ENCODE results near the gene GJB2.

The GJB2 gene

GRCh38 chr13:20141238-20142022 is 51.3 kb downstream of the GJB2 start:
- DNase-seq (ENCODE audit: low spot score) = no peak

- no peak for DNase-seq (ENCODE audit: low spot score)
Measured at GRCh38 chr13:20140487-20140886, 52.3 kb downstream of the GJB2 start.

- no peak for DNase-seq (ENCODE audit: low spot score)
Measured at GRCh38 chr13:20137875-20138274, 54.9 kb downstream of the GJB2 start.

Data from CD4-positive, alpha-beta T cell treated with Interleukin-15 for 4 hours (primary cell).